K562 (cell line): Measurements from ENCODE around the gene SUDS3. TPM values are rescaled to one million over a fixed set of nuclear protein-coding genes. Genes with fewer than 3 reads are reported as not detected.

Experiments used
- ATAC-seq: fragments of 200-7000 bp; cut with Tn5 transposase; 3 replicates; pipeline ENCODE4 v1.9.1; 2020; ENCODE audit warnings: moderate library complexity
- BruUV-seq: library from RNA; stranded (reverse); fragments of 400-500 nt; replicated peaks from 2 replicates; lab custom pipeline; 2021; lab: Mats Ljungman, UMichigan
- CTCF ChIA-PET: fragments of 300-600 bp; formaldehyde crosslinking; extraction: SDS; loops from one replicate; lab custom pipeline; 2021; ENCODE audit warnings: low intra/inter-chr PET ratio; lab: Yijun Ruan, JAX
- POLR2A ChIA-PET: fragments of 300-600, 350-650 bp; sonication (Branson Sonifier 250); formaldehyde crosslinking; extraction: SDS; loops from one replicate; lab custom pipeline; 2021; ENCODE audit warnings: antibody characterized with exemption, inconsistent platforms; lab: Yijun Ruan, JAX
- DNase-seq, 4 experiments: peaks; one replicate each; pipeline versions ENCODE4 v3.0.0 to v3.0.0-alpha.2; 2011 to 2018; ENCODE audit warnings: low spot score in 3 of 4, mixed read lengths in 3 of 4; ENCODE audit errors: extremely low read depth in 1 of 4
- FAIRE-seq: peaks from 2 replicates; lab custom pipeline; 2011; peaks lifted over from hg19 to GRCh38; lab: Jason Lieb, UNC
- H2AFZ ChIP-seq: 2 replicates; pipeline ENCODE4 v1.6.0; 2011; ENCODE audit warnings: low read depth, low read length, control low read depth, inconsistent platforms
- H3K27ac ChIP-seq: fragments of 200-600 bp; 3 replicates; pipeline ENCODE4 v1.8.0; 2011; ENCODE audit warnings: low read depth, mild to moderate bottlenecking, control low read depth, inconsistent platforms, low read length, moderate library complexity, mixed read lengths; ENCODE audit errors: extremely low read depth
- H3K27me3 ChIP-seq, 2 experiments: fragments of 300-600 bp in 1 of 2; 2 replicates in 1 of 2; 3 replicates in 1 of 2; pipeline versions ENCODE4 v1.6.0 to v1.8.0; 2011; ENCODE audit warnings: inconsistent platforms in 2 of 2, low read length in 2 of 2, mild to moderate bottlenecking in 1 of 2, mixed read lengths in 1 of 2, moderate library complexity in 1 of 2; ENCODE audit not compliant: control insufficient read depth in 2 of 2, insufficient read depth in 2 of 2
- H3K36me3 ChIP-seq: fragments of 300-600 bp; 3 replicates; pipeline ENCODE4 v1.8.0; 2011; ENCODE audit warnings: mild to moderate bottlenecking, low read length, inconsistent platforms; ENCODE audit not compliant: control insufficient read depth, insufficient read depth
- H3K4me1 ChIP-seq, 2 experiments: fragments of 200-600 bp in 1 of 2; replicated peaks in 1 of 2; 2 replicates in 1 of 2; 3 replicates in 1 of 2; pipeline versions ENCODE4 v1.5.1 to v1.8.0; 2011; ENCODE audit warnings: inconsistent platforms in 2 of 2, low read length in 2 of 2, mild to moderate bottlenecking in 1 of 2, mixed read lengths in 1 of 2, moderate library complexity in 1 of 2; ENCODE audit not compliant: control insufficient read depth in 2 of 2, insufficient read depth in 2 of 2
- H3K4me2 ChIP-seq: 2 replicates; pipeline ENCODE4 v1.6.1; 2011; ENCODE audit warnings: low read length, control low read depth, inconsistent platforms, mixed read lengths; ENCODE audit not compliant: insufficient read depth
- H3K4me3 ChIP-seq: fragments of 200-600 bp; sonication (generic), shearing (Covaris generic); 2 replicates; pipeline ENCODE4 v1.5.1; 2016; ENCODE audit warnings: control low read depth, inconsistent platforms
- H3K79me2 ChIP-seq: fragments of 200-600 bp; 3 replicates; pipeline ENCODE4 v1.8.0; 2011; ENCODE audit warnings: low read length, inconsistent platforms; ENCODE audit not compliant: control insufficient read depth, insufficient read depth
- H3K9ac ChIP-seq, 2 experiments: 2 replicates each; pipeline versions ENCODE4 v1.6.0 to v1.6.1; 2011; ENCODE audit warnings: low read depth in 2 of 2, low read length in 2 of 2, control low read depth in 1 of 2, inconsistent platforms in 1 of 2, mild to moderate bottlenecking in 1 of 2, mixed read lengths in 1 of 2; ENCODE audit not compliant: insufficient read depth in 1 of 2
- H3K9me1 ChIP-seq: one replicate; pipeline ENCODE4 v1.6.0; 2011; ENCODE audit warnings: inconsistent platforms, mild to moderate bottlenecking, low read length, moderate library complexity; ENCODE audit not compliant: control insufficient read depth, insufficient read depth
- H3K9me3 ChIP-seq: replicated peaks from 2 replicates; pipeline ENCODE4 v1.5.1; 2011; ENCODE audit warnings: low read depth, low read length, inconsistent platforms; ENCODE audit not compliant: control insufficient read depth, insufficient read depth
- H4K20me1 ChIP-seq: replicated peaks from 2 replicates; pipeline ENCODE4 v1.6.1; 2011; ENCODE audit warnings: low read length, inconsistent platforms, mixed read lengths; ENCODE audit not compliant: control insufficient read depth, insufficient read depth
- EGR1 ChIP-seq: fragments of 450-650 bp; conservative IDR thresholded peaks from 2 replicates; pipeline ENCODE4 v1.6.1; 2017; ENCODE audit warnings: mild to moderate bottlenecking
- FOXJ2 ChIP-seq: fragments of 200-800 bp; sonication (Bioruptor generic); IDR thresholded peaks from 2 replicates; pipeline ENCODE4 v1.6.1; 2016; ENCODE audit warnings: missing genetic modification characterization, missing compliant biosample characterization
- GATAD2A ChIP-seq: fragments of 450-650 bp; IDR thresholded peaks from 2 replicates; pipeline ENCODE4 v1.6.1; 2017
- HDAC6 ChIP-seq: IDR thresholded peaks from 2 replicates; pipeline ENCODE4 v1.6.1; 2012; ENCODE audit warnings: low read depth, mild to moderate bottlenecking, control low read depth, inconsistent platforms, low read length, moderate library complexity
- HNRNPUL1 ChIP-seq: fragments of 200-400 bp; formaldehyde crosslinking; IDR thresholded peaks from 2 replicates; pipeline ENCODE4 v1.6.1; 2017; ENCODE audit warnings: low read length
- MCM3 ChIP-seq: fragments of 450-650 bp; IDR thresholded peaks from 2 replicates; pipeline ENCODE4 v1.6.1; 2016
- NR3C1 ChIP-seq: sonication (generic); formaldehyde crosslinking; IDR thresholded peaks from 2 replicates; pipeline ENCODE4 v1.8.1; 2022; ENCODE audit warnings: missing genetic modification reagents
- POLR2G ChIP-seq: fragments of 200-400 bp; formaldehyde crosslinking; IDR thresholded peaks from 2 replicates; pipeline ENCODE4 v1.6.1; 2017; ENCODE audit warnings: low read depth, mild to moderate bottlenecking, antibody characterized with exemption, low read length, moderate library complexity
- RNF2 ChIP-seq: sonication (generic); IDR thresholded peaks from 2 replicates; pipeline ENCODE4 v1.6.1; 2016
- SRF ChIP-seq, 2 experiments: fragments of 250-450, 450-650 bp in 1 of 2; sonication (Bioruptor Pico) in 1 of 2; sonication (generic) in 1 of 2; formaldehyde crosslinking; IDR thresholded peaks; 2 replicates each; pipeline versions ENCODE4 v1.5.0 to v1.5.1; 2020 to 2022; ENCODE audit warnings: mild to moderate bottlenecking in 1 of 2, missing genetic modification reagents in 1 of 2
- STAT5A ChIP-seq: IDR thresholded peaks from 2 replicates; pipeline ENCODE4 v1.6.1; 2012; ENCODE audit warnings: low read length, inconsistent platforms, borderline replicate concordance
- TRIM24 ChIP-seq, 2 experiments: fragments of 450-650 bp; IDR thresholded peaks; 2 replicates each; pipeline ENCODE4 v1.6.1; 2016
- ZEB2 ChIP-seq: fragments of 450-650 bp; IDR thresholded peaks from 2 replicates; pipeline ENCODE4 v1.6.1; 2016
- WGBS: fragments of 100-300 bp; shearing (Covaris generic); methylation state at CpG from one replicate; pipeline ENCODE4 v1.1.6; 2016; ENCODE audit warnings: low coverage, mixed read lengths; ENCODE audit not compliant: insufficient coverage; ENCODE audit errors: missing lambda C conversion rate; 5-methylcytosine and 5-hydroxymethylcytosine counted together
- in situ Hi-C: fragments of 300-500 bp; cut with MboI; formaldehyde crosslinking; loops from 4 replicates; pipeline ENCODE4 v1.15.0; 2018; ENCODE audit warnings: inconsistent platforms, mixed read lengths
- intact Hi-C: fragments of 100-400 bp; cut with micrococcal nuclease; formaldehyde crosslinking; loops from 2 replicates; pipeline ENCODE4 v1.14.2; 2022
- polyA plus RNA-seq, 8 experiments: library from polyadenylated mRNA; depleted of rRNA in 4 of 8; stranded (reverse) in 5 of 8; unstranded in 3 of 8; fragments of >200 nt; fragmentation: Nextera tagmentation in 2 of 8; fragmentation: Illumina TruSeq in 1 of 8; extraction: Ambion mirVana in 2 of 8; extraction: Trizol in 1 of 8; gene quantifications; 2 replicates each; pipeline versions ENCODE4 v1.2.1 to v1.2.3, GENCODE V29; 2011 to 2014; ENCODE audit warnings: inconsistent platforms in 1 of 8, missing spikeins in 1 of 8
- total RNA-seq, 7 experiments: library from RNA; depleted of rRNA in 6 of 7; stranded (reverse); fragments of >200 nt in 6 of 7; fragmentation: Illumina TruSeq in 2 of 7; extraction: Trizol in 2 of 7; gene quantifications; 2 replicates each; pipeline versions ENCODE4 v1.2.1 to v1.2.3, GENCODE V29; 2011 to 2021; ENCODE audit warnings: low replicate concordance in 1 of 7
- TF ChIP-seq, protein P1 (sequence below), 2 experiments: fragments of 450-650 bp; conservative IDR thresholded peaks; 2 replicates each; pipeline ENCODE4 v1.6.1; 2017; ENCODE audit warnings: mild to moderate bottlenecking in 2 of 2, moderate library complexity in 2 of 2
- TF ChIP-seq, protein P2 (sequence below): sonication (generic); formaldehyde crosslinking; IDR thresholded peaks from 2 replicates; pipeline ENCODE4 v1.8.1; 2022; ENCODE audit warnings: missing genetic modification reagents

Gene SUDS3
- total and polyA plus RNA-seq, 9 of the 15 experiments (the other 6 are each of a cell fraction or from before 2014, with no cell fraction given) = 6.6 to 30.5 (median 23.3) TPM

DNA sequence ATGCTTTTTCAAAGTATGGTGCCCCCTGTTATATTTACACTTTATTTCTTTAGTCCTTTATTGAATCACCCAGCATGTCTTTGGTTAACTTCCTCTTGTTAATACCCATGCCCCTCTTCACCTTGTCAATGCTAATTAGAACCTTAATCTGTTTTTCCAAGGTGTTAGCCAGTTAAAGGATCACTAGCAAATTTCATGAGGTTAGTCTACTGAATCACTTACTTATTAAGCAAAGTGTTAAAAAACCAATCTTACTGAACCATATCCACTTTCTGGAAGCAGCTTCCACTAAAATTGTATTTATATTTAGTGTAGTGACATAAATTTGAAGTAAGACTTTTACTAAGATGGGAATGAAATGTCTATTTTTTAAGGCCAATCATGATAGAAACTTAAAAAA, 31.5 kb upstream of the SUDS3 start:
- Histone ChIP-seq H3K4me2 (no peak overlapping the region), H3K27me3 (no peaks in the 10 kb centered on the region), H3K79me2 (peaks cover 87% of the 10 kb centered on the region), H3K4me3 (no peak overlapping the region), H3K9me3 (no peaks in the 10 kb centered on the region), H3K4me1 (peaks cover 10 to 44% of the 10 kb centered on the region in 2 experiments; a peak in 4 of 5 replicates), H3K36me3 (0 out of 3 replicates have a peak, but pooled peaks cover 3% of the 10 kb centered on the region), H2AFZ (no peak overlapping the region), H3K9ac (peak overlapping the region in 1 of 2 experiments; percentile 40; a peak in 1 of 4 replicates), H3K27ac (peak overlapping the region; percentile 70; the same call in 2 of the 3 replicates), H4K20me1 (no peaks in the 10 kb centered on the region), H3K9me1 (no peaks in the 10 kb centered on the region)
- ATAC-seq (no peak), DNase-seq (no peak), FAIRE-seq (no peak)
- POLR2A ChIA-PET = interaction anchor here (0.8 to 5.2 kb wide), 3 partner anchors 13 to 29 kb away, joined by 3 to 46 read pairs (median 3); no protein-coding TSS in a partner anchor
- in situ Hi-C loops = no loop called here
- CTCF ChIA-PET = no interaction called here
- BruUV-seq = no TSS peak
- TF ChIP-seq TRIM24 (IDR thresholded peaks at IDR 0.05) (no peak), HDAC6 (no peak)
- intact Hi-C loops = loop anchor here (2.0 kb wide), 1 partner anchor 14 kb away; no protein-coding TSS in a partner anchor

DNA sequence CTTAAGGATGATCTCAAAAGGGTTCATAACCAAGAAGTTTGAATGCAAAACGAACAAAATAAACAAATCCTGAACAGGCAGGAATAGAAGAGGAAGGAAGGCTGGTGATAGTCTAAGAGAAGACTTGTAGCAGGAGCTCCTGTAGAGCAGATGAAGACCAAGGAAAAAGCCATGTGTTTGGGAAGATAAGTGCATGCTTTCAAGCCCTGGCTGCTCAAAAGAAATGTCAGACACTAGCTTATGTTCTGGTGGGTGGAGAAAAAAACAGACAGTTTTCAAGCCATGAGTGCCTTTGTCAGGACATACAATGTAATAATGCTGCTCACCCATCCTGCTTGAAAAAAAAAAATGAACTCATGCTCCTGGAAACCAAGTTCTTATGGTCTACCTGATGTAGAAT, 31.0 kb upstream of the SUDS3 start:
- peaks cover 87% of the 10 kb centered on the region for H3K79me2 ChIP-seq
- no peaks in the 10 kb centered on the region for H4K20me1 ChIP-seq
- ChIA-PET POLR2A (interaction anchor here (0.8 to 5.2 kb wide), 3 partner anchors 12 to 28 kb away, joined by 3 to 46 read pairs (median 3); no protein-coding TSS in a partner anchor), CTCF (no interaction called here)
- H3K4me3 ChIP-seq = no peak overlapping the region
- no peaks in the 10 kb centered on the region for H3K9me1 ChIP-seq
- H3K27ac ChIP-seq = peak overlapping the region; percentile 70
- WGBS = 22% methylated on average over 1 of the region's 1 CpG
- in situ Hi-C loops = no loop called here
- FAIRE-seq (peak; percentile 94), DNase-seq (peak; percentile 54 to 88 (median 68)), ATAC-seq (peak; percentile 89)
- H3K9ac ChIP-seq = peak overlapping the region in 1 of 2 experiments; percentile 40; a peak in 2 of 4 replicates
- H3K9me3 ChIP-seq = no peaks in the 10 kb centered on the region
- no TSS peak for BruUV-seq
- 0 out of 2 replicates have a peak overlapping the region, but pooled peaks have one; percentile 3 for H3K4me2 ChIP-seq
- H3K27me3 ChIP-seq = no peaks in the 10 kb centered on the region
- 0 out of 3 replicates have a peak, but pooled peaks cover 3% of the 10 kb centered on the region for H3K36me3 ChIP-seq
- H2AFZ ChIP-seq = peak overlapping the region; percentile 14; the same call in 1 of the 2 replicates
- intact Hi-C loops = loop anchor here (2.0 kb wide), 1 partner anchor 15 kb away; no protein-coding TSS in a partner anchor
- H3K4me1 ChIP-seq = peaks cover 10 to 39% of the 10 kb centered on the region in 2 experiments; a peak in 4 of 5 replicates
- TF ChIP-seq FOXJ2 (tag) = no peak
- no peak for TF ChIP-seq MCM3
- no peak for TF ChIP-seq POLR2G
- TF ChIP-seq GATAD2A = 0 out of 2 replicates have a peak, but pooled peaks have one; percentile 68
- TF ChIP-seq HNRNPUL1 = no peak
- peak; percentile 59; the same call in 1 of the 2 replicates for TF ChIP-seq STAT5A
- no peak for TF ChIP-seq NR3C1 (CRISPR knock-in tag)
- TF ChIP-seq SRF (CRISPR knock-in tag; IDR thresholded peaks at IDR 0.05) = no peak
- peak; percentile 32; the same call in 1 of the 2 replicates for TF ChIP-seq ZEB2
- TF ChIP-seq EGR1 = peak; percentile 64; the same call in 1 of the 2 replicates
- TF ChIP-seq, protein P1, sequence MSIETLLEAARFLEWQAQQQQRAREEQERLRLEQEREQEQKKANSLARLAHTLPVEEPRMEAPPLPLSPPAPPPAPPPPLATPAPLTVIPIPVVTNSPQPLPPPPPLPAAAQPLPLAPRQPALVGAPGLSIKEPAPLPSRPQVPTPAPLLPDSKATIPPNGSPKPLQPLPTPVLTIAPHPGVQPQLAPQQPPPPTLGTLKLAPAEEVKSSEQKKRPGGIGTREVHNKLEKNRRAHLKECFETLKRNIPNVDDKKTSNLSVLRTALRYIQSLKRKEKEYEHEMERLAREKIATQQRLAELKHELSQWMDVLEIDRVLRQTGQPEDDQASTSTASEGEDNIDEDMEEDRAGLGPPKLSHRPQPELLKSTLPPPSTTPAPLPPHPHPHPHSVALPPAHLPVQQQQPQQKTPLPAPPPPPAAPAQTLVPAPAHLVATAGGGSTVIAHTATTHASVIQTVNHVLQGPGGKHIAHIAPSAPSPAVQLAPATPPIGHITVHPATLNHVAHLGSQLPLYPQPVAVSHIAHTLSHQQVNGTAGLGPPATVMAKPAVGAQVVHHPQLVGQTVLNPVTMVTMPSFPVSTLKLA (conservative IDR thresholded peaks at IDR 0.05) = peak; percentile 63 to 85
- TF ChIP-seq, protein P2, sequence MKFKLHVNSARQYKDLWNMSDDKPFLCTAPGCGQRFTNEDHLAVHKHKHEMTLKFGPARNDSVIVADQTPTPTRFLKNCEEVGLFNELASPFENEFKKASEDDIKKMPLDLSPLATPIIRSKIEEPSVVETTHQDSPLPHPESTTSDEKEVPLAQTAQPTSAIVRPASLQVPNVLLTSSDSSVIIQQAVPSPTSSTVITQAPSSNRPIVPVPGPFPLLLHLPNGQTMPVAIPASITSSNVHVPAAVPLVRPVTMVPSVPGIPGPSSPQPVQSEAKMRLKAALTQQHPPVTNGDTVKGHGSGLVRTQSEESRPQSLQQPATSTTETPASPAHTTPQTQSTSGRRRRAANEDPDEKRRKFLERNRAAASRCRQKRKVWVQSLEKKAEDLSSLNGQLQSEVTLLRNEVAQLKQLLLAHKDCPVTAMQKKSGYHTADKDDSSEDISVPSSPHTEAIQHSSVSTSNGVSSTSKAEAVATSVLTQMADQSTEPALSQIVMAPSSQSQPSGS (CRISPR knock-in tag) = no peak
- TF ChIP-seq RNF2 = peak; percentile 25; the same call in 1 of the 2 replicates
